Stimulated activated CD4-positive, alpha-beta T cell treated with anti-CD3 and anti-CD28 coated beads, Interleukin-12 subunit alpha, Interleukin-12 subunit beta, amount 100 ng/mL, for 4 hours (primary cell): ENCODE data around the gene OR5AU1.

ENCODE experiments used
- DNase-seq: peaks from one replicate; pipeline ENCODE4 v3.0.0-alpha.2; 2020

OR5AU1 gene

DNA sequence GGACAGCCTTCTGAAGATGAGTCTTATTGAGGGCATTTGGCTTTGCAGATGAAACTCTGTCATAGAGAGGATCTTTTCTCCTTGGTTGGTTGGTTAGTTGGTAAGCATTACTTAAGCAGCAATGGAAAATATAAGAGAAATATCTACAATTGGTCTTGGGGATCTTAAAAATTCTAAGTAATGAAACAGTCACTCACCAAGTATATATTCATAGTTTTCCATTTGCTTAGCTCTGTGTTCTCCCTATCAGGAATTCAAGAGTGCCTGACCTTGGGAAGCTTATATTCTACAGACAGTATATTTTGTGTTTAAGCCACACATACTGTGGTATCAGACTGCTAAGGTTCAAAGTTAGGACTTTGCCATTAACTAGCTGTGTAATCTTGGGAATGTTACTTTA is at the start of gene OR5AU1:
OR5AU1 (minus strand) TSS at position 101 of the 400 bp plus-strand sequence. CDS start 191 bp downstream, outside the sequence.
- DNase-seq = no peak

DNA sequence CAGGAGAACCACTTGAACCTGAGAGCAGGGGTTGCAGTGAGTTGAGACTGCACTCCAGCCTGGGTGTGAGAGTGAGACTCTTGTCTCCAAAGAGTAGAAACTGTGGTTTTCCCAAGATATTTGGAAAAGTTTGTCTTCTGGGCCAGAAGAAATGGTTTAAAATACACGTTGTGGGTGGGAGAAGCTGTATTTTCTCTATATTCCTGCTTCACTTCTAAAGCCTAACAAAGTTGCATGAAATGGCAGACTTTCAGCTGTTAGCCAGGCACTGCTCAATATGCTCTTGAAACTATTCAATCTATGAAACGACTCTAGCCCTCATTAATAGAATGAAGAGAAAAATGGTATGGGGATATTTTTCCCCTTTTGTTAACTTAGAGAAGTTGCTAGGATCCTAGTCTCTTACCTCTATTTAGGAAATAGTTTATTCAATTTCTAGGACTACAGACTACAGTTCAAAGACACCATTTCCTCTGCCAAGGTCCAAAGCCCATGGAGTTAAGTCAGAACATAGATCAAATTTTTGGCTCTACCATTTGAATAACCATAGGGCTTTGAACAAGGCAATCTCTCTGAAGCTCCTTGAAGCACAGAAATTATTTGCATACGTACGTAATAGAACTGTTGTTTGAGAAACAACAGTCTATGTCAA is 49.3 kb upstream of the OR5AU1 start:
- DNase-seq = no peak

DNA sequence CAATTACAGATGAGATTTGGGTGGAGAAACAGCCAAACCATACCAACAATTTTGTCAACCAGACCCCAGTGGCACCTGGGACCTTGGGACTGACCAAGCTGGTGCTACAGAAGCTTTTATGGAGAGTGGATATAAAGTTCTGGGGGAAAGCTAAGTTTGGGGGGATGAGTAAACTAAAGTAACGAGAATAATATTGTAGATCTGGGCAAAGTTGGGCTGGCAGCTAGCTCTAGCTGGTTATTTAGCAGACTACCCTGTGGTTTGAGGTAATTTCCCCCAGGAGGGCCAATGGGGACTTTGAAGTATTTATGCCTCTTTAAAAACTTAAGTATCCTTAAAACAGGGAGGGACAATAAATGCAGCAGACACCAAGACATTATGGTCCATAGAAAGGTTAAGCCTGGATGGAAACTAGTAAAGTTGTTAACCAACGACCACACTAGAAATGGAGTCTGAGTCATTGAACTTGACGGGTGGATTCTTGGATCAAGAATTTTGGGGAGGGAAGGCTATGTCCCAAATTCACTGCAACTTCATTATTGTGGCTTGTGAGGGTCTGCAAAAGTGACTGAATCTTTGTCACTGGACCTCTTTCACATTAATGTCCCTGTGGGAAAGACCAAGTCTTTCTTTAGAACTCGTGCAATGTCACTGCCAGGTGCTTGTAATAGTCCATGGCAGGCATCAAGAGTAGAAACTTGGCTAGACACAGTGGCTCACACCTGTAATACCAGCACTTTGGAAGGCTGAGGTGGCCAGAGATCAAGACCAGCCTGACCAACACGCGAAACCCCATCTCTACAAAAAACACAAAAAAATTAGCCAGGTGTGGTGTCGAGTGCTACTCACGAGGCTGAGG is 48.5 kb upstream of the OR5AU1 start:
- no peak for DNase-seq

DNA sequence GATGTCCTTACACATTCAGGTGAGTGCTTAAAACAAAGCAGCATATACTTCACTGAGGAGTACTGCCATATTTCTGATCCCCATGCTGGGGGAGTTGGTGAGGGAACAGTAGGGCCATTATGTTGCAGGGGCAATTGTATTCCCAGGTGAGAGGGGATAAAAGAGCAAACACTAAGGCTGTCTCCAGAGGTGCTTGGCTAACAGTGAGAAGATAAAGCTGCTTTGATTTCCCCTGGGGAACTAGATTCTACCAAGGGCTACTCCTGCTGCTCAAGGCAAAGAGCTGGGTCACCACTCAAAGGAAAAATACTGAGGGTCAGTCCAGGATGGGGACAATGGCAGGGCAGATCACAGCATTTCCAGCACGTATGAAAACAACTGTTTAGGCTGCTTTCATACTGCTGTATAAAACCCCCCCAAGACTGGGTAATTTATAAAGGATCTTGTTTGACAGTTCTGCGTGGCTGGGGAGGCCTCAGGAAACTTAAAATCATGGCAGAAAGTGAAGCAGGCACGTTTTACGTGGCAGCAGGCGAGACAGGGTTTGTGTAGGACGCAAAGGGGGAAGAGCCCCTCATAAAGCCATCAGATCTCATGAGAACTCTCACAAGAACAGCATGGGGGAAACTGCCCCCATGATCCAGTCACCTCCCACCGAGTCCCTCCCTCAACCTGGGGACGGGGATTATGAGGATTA is 47.8 kb upstream of the OR5AU1 start:
- DNase-seq = no peak

DNA sequence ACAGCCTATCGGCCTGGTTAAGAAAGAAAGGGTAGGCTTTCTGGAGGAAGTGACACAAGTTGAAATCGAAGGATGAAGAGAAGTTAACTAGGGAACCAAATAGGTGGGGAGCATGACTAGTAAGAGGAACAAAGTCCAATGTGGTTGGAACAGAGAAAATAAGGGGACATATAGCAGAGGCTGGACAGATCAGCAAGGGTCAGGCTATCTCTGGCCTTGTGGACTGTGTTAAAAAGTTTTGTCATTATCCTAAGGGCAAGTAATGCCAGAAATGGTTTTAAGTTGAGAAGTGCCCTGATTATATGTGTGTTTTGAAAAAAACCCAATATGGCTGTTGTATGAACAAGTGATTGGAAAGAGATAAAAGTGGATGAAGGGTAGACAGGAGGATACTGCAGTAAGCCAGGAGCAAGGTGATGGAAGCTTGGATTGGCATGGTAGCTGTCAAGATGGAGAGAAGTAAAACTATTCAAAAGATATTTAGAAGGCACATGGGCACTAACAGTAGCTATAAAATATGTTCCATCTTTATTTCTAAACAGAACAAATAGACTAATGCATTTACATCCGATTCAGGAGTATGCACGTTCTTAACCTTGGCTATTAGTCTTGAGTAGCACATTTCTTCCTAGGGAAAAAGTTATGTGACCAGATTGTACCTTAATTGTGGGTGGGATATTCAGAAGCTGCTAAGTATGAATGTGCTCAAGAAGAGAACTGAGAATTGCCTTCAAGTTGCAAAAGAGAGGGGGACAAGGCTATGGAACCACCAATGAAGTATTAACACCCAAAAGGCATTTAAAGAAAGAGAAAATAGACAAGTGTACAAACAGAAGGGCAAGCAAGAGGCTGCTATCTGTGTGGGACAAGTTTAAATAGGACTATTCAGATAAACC is 46.8 kb upstream of the OR5AU1 start:
- no peak for DNase-seq

DNA sequence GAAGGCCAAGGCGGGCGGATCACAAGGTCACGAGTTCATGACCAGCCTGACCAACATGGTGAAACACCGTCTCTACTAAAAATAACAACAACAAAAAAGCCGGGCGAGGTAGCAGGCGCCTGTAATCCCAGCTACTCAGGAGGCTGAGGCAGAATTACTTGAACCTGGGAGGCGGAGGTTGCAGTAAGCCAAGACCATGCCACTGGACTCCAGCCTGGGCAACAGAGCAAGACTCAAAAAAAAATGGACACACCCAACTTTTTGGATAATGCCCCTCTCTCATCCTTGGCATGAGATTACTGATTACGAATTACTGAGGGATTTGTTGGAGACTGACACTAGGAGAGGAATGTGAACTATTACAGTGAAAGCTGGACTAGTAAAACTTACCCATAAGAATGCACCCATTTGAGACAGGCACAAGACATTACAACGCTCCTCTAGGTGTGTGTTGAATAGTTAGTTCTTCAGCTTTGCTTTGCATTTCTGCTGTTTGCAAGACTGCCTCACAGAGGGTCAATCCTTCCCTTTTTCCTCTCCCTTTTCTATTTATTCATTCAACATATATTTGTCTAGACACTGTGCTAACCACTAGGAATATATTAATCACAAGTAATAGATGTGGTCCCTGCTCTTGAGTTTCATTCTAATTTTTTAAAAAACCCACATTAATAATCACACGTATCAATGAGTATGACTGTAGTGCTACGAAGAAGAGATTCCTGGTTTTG is 46.0 kb upstream of the OR5AU1 start:
- no peak for DNase-seq

DNA sequence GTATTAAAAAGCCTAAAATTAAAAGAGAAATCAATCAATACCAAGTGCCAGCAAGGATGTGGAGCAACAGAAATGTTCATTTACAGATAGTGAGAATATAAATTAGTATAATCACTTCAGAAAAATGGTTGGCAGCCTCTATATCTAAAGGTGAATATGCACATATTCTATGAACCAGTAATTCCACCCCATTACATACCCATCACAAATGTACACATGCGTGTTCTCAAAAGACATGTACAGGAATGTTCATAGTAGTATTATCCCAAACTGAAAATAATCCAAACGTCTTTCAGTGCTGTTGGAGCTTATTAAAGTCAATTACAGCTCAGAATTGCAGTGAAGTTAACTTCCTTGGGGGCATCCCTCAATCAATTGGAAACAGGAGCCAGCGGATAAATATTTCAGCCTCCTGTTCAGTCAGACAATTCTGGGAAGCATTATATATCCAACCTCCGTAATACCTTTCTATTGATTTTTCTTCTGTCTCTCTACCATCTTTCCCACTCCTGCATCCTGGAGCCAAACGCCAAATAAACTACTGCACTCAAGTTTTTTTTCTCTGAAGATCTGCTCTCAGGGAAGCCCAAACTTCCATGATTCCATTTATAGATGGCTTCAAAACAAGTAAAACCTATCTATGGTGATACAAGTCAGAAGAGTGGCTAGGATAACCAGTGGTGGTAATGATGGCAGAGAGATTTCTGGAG is 45.0 kb upstream of the OR5AU1 start:
- DNase-seq = no peak

DNA sequence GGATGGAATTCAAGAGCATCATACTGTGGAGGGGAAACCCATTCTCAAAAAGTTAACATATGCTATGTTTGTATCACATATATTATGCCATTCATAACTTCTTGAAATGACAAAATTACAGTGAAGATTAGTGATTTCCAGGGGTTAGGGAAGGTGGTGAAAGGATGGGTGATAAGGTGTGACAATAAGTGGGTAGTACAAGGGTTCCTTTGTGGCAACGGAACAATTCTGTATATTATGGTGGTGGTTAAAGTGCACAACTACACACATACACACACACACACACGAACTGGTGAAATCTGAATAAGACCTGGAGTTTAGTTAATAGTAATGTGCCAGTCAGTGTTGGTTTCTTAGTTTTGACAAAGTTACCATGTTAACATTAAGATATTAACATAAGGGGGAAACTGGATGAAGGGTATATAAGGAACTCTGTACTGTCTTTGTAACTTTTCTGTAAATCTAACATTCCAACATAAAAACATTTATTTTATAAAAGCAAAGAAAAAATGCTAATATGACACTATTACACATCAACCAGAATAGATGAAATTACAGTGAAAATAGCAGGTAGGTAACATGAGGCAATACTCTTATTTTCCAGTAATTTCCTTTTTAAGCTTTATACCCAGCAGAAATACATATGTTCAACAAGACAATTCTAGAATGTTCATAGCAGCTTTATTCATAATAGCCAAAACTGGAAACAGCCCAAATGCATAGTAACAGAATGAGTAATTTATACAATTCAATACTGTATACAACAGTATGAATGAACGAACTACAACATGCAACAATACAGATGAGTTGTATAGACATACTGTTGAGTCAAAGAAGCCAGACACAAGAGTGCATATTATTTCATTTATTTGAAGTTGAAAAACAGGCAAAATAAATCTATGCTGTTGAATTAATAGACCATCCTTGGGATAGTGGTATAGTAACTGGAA is 44.0 kb upstream of the OR5AU1 start:
- DNase-seq = no peak

DNA sequence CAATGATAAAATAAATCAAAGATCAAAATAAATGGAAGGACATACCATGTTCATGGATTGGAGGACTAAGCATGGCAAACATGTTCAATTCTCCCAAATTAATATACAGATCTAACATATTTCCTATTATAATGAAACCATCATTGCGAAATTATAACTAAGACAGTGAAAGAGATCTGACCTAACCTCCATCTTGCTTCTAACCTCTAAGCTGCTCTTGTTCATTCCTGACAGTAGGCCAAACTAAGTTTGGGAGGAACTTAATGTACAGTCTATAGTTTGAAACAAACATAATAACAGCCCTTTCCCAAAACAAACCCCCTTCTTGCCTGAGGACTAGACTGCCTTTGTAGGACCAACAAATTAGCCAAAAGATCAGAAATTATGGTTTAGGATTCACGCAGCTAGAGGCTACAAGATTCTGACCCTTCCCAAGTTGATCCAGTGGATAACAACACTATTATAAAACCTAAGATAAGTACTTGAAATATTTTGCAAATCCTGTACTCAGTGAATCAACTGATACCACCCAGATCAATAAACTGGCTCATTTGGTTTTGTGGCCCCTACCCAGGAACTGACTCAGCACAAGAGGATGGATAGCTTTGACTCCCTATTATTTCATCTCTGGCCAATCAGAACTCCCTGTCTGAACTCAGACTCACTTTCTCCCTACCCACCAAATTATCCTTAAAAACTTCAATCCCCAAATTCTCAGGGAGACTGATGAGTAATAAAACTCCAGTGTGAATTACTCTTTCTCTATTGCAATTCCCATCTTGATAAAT is 41.7 kb upstream of the OR5AU1 start:
- DNase-seq = no peak

DNA sequence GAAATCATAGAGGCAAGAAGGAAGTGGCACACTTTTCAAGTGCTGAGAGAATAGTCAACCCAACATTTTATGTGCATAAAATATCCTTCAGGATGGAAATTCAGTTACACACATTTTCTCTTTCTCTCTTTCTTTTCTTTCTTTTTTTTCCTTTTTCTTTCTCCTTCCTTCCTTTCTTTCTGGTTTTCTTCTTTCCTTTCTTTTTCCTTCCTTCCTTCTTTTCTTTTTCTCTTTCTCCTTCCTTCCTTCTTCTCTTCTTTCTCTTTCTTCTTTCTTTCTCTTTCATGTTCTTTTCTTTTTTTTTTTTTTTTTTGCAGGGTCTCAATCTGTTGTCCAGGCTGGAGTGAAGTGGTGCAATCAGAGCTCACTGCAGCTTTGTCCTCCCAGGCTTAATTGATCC is 38.7 kb upstream of the OR5AU1 start:
- DNase-seq = no peak

DNA sequence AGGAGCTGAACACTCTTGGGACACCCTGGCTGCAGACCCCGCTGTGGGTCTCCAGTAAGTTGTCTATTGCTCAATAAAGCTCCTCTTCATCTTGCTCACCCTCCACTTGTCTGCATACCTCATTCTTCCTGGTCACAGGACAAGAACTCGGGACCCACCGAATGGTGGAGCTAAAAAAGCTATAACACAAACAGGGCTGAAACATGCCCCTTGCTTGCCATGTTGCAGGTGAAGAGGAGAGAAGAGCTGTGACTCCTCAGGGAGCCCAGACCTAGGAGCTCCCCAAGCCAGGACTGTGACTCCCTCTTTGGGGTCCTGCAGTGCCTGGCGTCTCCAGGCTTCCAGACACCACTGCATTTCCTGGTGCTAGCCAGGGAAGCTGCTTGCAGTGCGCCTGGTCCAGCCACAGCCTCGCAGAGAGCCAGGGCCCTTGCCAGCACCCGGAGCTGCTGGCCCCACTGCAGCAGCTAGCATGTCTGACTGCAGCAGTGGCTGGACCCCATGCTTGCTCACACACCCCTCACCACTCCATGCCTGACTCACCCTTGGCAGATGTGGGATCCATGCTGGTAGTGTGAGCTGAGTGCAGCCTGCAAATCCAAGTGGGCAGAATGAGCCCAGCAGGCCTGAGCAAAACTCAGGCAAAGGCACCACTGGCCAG is 37.1 kb upstream of the OR5AU1 start:
- no peak for DNase-seq

DNA sequence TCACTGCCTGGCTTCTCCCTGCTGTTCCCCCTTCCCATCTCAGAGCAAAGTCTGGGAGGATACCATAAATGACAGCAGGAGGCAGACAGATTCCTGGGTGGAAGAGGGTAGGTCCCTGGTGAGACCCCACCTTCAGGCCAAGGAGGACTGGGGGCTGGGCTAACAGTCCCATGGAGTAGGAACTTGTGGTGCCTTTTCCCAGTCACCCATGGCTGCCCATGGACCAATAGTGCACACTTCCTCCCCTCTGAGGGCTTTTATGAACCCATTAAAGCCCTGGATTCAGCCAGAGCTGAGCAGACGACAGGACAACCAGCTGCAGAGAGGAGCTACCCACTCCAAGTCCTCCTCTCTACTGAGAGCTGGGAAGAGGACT is 36.6 kb upstream of the OR5AU1 start:
- no peak for DNase-seq

DNA sequence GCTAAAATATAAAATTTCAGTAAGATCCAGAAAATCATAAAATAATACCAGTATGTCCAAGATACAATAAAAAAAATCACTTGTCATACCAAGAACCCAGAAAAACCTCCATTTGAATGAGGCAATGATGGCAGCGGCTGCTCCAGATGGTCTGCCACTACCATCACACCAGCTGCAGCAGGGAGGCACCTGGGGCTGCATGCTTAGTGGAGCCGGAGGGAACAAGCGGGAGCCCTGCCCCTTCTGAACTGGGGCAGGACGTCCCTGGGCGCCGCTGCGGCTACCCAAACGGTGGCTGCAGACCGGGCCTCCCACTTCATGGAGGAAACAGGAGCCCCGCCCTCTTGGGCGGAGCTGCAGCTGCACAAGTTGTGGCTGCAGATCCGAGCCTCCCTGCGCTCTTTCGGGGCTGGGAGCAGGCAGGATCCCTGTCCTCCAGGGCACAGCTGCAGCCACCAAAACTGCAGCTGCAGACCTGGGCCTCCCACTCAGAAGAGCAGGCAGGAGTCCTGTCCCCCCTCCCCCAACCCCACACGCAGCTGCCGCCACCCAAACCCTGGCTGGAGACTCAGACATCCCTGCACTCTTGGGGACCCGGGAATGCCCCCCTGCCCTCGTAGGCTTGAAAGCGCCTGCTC is 36.1 kb upstream of the OR5AU1 start:
- DNase-seq = peak; percentile 54

DNA sequence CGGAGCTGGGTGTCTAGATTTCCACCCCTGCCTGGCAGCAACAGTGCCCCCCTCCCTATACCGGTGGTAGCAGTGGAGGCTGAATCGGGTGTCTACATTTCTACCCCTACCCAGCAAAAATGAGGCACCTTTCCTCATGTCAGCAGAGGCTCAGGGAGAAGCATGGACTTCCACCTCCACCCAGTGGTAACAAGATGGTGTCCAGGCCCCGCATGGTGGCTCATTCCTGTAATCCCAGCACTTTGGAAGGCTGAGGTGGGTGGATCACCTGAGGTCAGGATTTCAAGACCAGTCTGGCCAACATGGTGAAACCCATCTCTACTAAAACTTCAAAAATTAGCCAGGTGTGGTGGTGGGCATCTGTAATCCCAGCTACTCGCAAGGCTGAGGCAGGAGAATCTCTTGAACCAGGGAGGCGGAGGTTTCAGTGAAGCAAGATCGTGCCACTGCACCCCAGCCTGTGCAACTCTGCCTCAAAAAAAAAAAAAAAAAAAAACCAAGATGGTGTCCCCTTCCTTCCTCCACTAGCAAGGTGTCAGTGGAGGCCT is 35.5 kb upstream of the OR5AU1 start:
- DNase-seq = no peak

DNA sequence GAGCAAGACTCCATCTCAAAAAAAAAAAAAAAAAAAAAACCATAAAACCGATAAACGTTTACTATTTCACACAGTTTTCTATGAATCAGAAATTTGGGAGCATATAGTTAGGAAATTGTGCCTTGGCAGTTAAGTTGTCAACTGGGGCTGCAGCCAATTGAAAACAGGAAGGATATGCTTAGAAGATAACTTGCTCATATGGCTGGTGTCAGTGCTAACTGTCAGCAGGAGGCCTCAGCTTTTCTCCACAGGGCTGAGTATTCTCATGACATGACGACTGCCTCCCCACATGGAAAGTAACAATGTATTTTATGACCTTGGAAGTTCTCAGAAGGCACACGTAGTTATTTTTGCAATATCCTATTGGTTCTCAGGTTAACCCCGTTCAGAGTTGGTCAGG is 29.6 kb upstream of the OR5AU1 start:
- DNase-seq = no peak

DNA sequence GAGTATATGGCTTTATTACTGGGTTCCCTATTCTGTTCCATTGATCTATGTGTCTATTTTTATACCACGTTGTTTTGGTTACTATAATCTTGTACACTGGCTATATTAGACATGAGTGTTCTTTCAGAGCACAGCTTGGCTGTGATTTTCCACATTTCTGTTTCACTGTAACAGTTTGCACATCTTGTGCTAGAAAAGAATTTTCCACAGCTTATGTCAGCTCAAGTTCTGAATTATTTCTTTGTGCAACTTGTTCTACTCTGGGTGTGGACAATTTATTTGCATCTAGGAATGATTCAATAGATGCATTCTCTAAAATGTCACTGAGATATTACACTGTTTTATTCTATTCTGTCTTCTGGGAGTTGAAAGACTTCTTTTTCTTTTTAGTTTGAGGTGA is 28.4 kb upstream of the OR5AU1 start:
- DNase-seq = no peak

DNA sequence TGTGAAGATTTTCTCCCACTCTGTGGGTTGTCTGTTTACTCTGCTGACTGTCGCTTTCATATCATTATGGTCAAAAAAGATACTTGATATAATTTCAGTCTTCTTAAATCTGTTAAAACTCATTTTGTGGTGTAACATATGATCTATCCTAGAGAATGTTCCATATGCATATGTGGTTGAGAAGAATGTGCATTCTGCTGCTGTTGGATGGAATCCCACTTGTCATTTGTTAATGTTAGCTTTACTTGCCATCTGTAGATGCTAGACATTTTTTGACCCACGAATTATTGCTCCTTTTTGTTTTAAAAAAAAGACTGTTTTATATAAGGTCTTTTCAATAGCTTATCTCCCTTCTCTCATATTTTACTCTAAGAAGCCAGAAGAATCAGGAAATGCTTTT is 26.3 kb upstream of the OR5AU1 start:
- no peak for DNase-seq

DNA sequence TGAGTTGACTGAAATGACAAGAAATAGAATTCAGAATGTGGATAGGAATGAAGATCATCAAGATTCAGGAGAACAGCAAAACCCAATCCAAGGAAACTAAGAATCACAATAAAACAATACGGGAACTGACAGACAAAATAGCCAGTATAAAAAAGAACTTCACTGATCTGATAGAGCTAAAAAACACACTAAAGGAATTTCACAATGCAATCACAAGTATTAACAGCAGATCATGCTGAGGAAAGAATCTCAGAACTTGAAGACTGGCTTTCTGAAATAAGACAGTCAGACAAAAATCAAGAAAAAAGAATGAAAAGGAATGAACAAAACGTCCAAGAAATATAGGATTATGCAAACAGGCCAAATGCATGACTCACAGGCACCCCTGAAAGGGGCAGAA is 15.3 kb upstream of the OR5AU1 start:
- no peak for DNase-seq
